Glomerular visceral epithelial cell (primary cell): ENCODE results near the gene NRG2.

Experiments
- DNase-seq: peaks from one replicate; pipeline ENCODE4 v3.0.0-alpha.2; 2016; ENCODE audit errors: extremely low spot score

Gene NRG2

GRCh38 chr5:139856714-139857113 lies 186.4 kb downstream of the NRG2 start:
- DNase-seq = no peak

GRCh38 chr5:139855946-139856540 lies 187.1 kb downstream of the NRG2 start:
- DNase-seq = no peak

- no peak for DNase-seq
Measured at GRCh38 chr5:139855451-139855850, 187.6 kb downstream of the NRG2 start.

GRCh38 chr5:139854953-139855352 lies 188.1 kb downstream of the NRG2 start:
- DNase-seq = no peak

- no peak for DNase-seq
Measured at GRCh38 chr5:139854029-139854605, 189.0 kb downstream of the NRG2 start.

GRCh38 chr5:139852696-139853095 lies 190.4 kb downstream of the NRG2 start:
- no peak for DNase-seq

GRCh38 chr5:139851558-139851957 lies 191.5 kb downstream of the NRG2 start:
- DNase-seq = no peak

GRCh38 chr5:139850423-139851016 lies 192.6 kb downstream of the NRG2 start:
- no peak for DNase-seq

- DNase-seq = peak; percentile 16
Measured at GRCh38 chr5:139849942-139850341, 193.2 kb downstream of the NRG2 start.

- DNase-seq = no peak
Measured at GRCh38 chr5:139849501-139849900, 193.6 kb downstream of the NRG2 start.

GRCh38 chr5:139848508-139849100 lies 194.5 kb downstream of the NRG2 start:
- no peak for DNase-seq

GRCh38 chr5:139847790-139848507 lies 195.2 kb downstream of the NRG2 start:
- DNase-seq = peak; percentile 37

- DNase-seq = no peak
Measured at GRCh38 chr5:139847091-139847490, 196.0 kb downstream of the NRG2 start.

- DNase-seq = no peak
Measured at GRCh38 chr5:139845846-139846681, 197.0 kb downstream of the NRG2 start.

- peak; percentile 64 for DNase-seq
Measured at GRCh38 chr5:139844472-139845145, 198.5 kb downstream of the NRG2 start.

- no peak for DNase-seq
Measured at GRCh38 chr5:139843991-139844390, 199.1 kb downstream of the NRG2 start.

- no peak for DNase-seq
Measured at GRCh38 chr5:139842321-139842720, 200.8 kb downstream of the NRG2 start.

- DNase-seq = no peak
Measured at GRCh38 chr5:139841549-139841948, 201.6 kb downstream of the NRG2 start.

GRCh38 chr5:139839918-139840317 lies 203.2 kb downstream of the NRG2 start:
- no peak for DNase-seq

- no peak for DNase-seq
Measured at GRCh38 chr5:139839232-139839815, 203.8 kb downstream of the NRG2 start.
